GM12878 (cell line): Measurements from ENCODE around the gene ITGAL. TPM values are rescaled to one million over a fixed set of nuclear protein-coding genes. Genes with fewer than 3 reads are reported as not detected.

ENCODE experiments used
- ATAC-seq: fragments of 200-7000 bp; cut with Tn5 transposase; 3 replicates; pipeline ENCODE4 v1.9.1; 2020; ENCODE audit warnings: mild to moderate bottlenecking, moderate library complexity
- BruUV-seq: library from RNA; stranded (reverse); fragments of 400-500 nt; replicated peaks from 2 replicates; lab custom pipeline; 2021; lab: Mats Ljungman, UMichigan
- CTCF ChIA-PET: fragments of 300-600 bp; sonication (Branson Sonifier 250); formaldehyde crosslinking; extraction: SDS; loops from one replicate; lab custom pipeline; 2021; ENCODE audit warnings: inconsistent platforms; lab: Yijun Ruan, JAX
- POLR2A ChIA-PET: fragments of 350-600 bp; formaldehyde crosslinking; extraction: SDS; loops from one replicate; lab custom pipeline; 2021; ENCODE audit warnings: inconsistent platforms; lab: Charles Lee
- RAD21 ChIA-PET: fragments of 300-600 bp; sonication (Branson Sonifier 250); formaldehyde crosslinking; loops from one replicate; lab custom pipeline; 2023; ENCODE audit warnings: antibody characterized with exemption; ENCODE audit not compliant: unreplicated experiment; lab: Charles Lee
- SMC1A ChIA-PET: fragments of 300-600 bp; sonication (Branson Sonifier 250); formaldehyde crosslinking; loops from one replicate; lab custom pipeline; 2023; ENCODE audit not compliant: unreplicated experiment, uncharacterized antibody; lab: Charles Lee
- DNase-seq: peaks from one replicate; pipeline ENCODE4 v3.0.0-alpha.2; 2011; ENCODE audit warnings: low read depth, low spot score
- FAIRE-seq: peaks from 3 replicates; lab custom pipeline; 2011; peaks lifted over from hg19 to GRCh38; lab: Jason Lieb, UNC
- H2AFZ ChIP-seq: 2 replicates; pipeline ENCODE4 v1.6.0; 2011; ENCODE audit warnings: low read depth, low read length, control low read depth; ENCODE audit not compliant: control insufficient read depth
- H3K27ac ChIP-seq: 2 replicates; pipeline ENCODE4 v1.5.1; 2011; ENCODE audit warnings: control low read depth; ENCODE audit not compliant: control insufficient read depth, insufficient read depth
- H3K27me3 ChIP-seq, 2 experiments: replicated peaks in 1 of 2; 2 replicates each; pipeline versions ENCODE4 v1.6.0 to v1.6.1; 2011; ENCODE audit warnings: low read length in 1 of 2; ENCODE audit not compliant: control insufficient read depth in 2 of 2, insufficient read depth in 2 of 2
- H3K36me3 ChIP-seq, 2 experiments: 2 replicates each; pipeline ENCODE4 v1.5.1; 2011; ENCODE audit warnings: low read length in 1 of 2; ENCODE audit not compliant: control insufficient read depth in 2 of 2, insufficient read depth in 2 of 2
- H3K4me1 ChIP-seq: 2 replicates; pipeline ENCODE4 v1.6.1; 2011; ENCODE audit warnings: mild to moderate bottlenecking, low read length, moderate library complexity, mixed read lengths; ENCODE audit not compliant: control insufficient read depth, insufficient read depth
- H3K4me2 ChIP-seq: 2 replicates; pipeline ENCODE4 v1.6.0; 2011; ENCODE audit warnings: control low read depth; ENCODE audit not compliant: control insufficient read depth, insufficient read depth
- H3K4me3 ChIP-seq: fragments of 200-600 bp; sonication (generic); 2 replicates; pipeline ENCODE4 v1.5.1; 2016
- H3K79me2 ChIP-seq: 2 replicates; pipeline ENCODE4 v1.6.0; 2011; ENCODE audit warnings: low read length; ENCODE audit not compliant: control insufficient read depth, insufficient read depth
- H3K9ac ChIP-seq: 2 replicates; pipeline ENCODE4 v1.8.0; 2011; ENCODE audit warnings: low read length, control low read depth, mixed read lengths; ENCODE audit not compliant: control insufficient read depth, insufficient read depth
- H3K9me3 ChIP-seq: replicated peaks from 3 replicates; pipeline ENCODE4 v1.5.1; 2011; ENCODE audit warnings: mild to moderate bottlenecking, low read length; ENCODE audit not compliant: control insufficient read depth, insufficient read depth
- H4K20me1 ChIP-seq: 2 replicates; pipeline ENCODE4 v1.6.0; 2011; ENCODE audit not compliant: control insufficient read depth, insufficient read depth
- ASH2L ChIP-seq: fragments of 300-600, 200-600 bp; sonication (generic); IDR thresholded peaks from 2 replicates; pipeline ENCODE4 v1.6.1; 2017; ENCODE audit warnings: low read depth, mild to moderate bottlenecking, borderline replicate concordance
- CREB1 ChIP-seq: IDR thresholded peaks from 2 replicates; pipeline ENCODE4 v1.6.1; 2012; ENCODE audit warnings: low read depth, mild to moderate bottlenecking, inconsistent platforms
- CREM ChIP-seq: IDR thresholded peaks from 2 replicates; pipeline ENCODE4 v1.6.1; 2014; ENCODE audit warnings: antibody characterized with exemption, low read depth
- KAT2A ChIP-seq: conservative IDR thresholded peaks from 2 replicates; pipeline ENCODE4 v1.6.1; 2011; ENCODE audit warnings: low read depth, low read length; ENCODE audit not compliant: control insufficient read depth
- POLR2A ChIP-seq: IDR thresholded peaks from 2 replicates; pipeline ENCODE4 v1.6.1; 2011; ENCODE audit warnings: low read depth, mild to moderate bottlenecking, low read length
- POLR2AphosphoS5 ChIP-seq: IDR thresholded peaks from 2 replicates; pipeline ENCODE4 v1.6.1; 2011; ENCODE audit warnings: mild to moderate bottlenecking, low read length, inconsistent platforms
- RCOR1 ChIP-seq: conservative IDR thresholded peaks from 2 replicates; pipeline ENCODE4 v1.6.1; 2012; ENCODE audit warnings: low read depth, low read length, improper control_type of control experiment
- RELB ChIP-seq: fragments of 450-650 bp; IDR thresholded peaks from 2 replicates; pipeline ENCODE4 v1.6.1; 2017; ENCODE audit warnings: low read depth, mild to moderate bottlenecking, moderate library complexity
- TAF1 ChIP-seq: IDR thresholded peaks from 2 replicates; pipeline ENCODE4 v1.6.1; 2011; ENCODE audit warnings: mild to moderate bottlenecking, low read depth, low read length, borderline replicate concordance
- TARDBP ChIP-seq: IDR thresholded peaks from 2 replicates; pipeline ENCODE4 v1.6.1; 2016; ENCODE audit warnings: borderline replicate concordance
- TCF12 ChIP-seq: IDR thresholded peaks from 2 replicates; pipeline ENCODE4 v1.6.1; 2011; ENCODE audit warnings: low read depth, mild to moderate bottlenecking, low read length
- ZNF622 ChIP-seq: fragments of 450-650 bp; IDR thresholded peaks from 2 replicates; pipeline ENCODE4 v1.6.1; 2017; ENCODE audit warnings: mild to moderate bottlenecking, inconsistent platforms
- WGBS: methylation state at CpG from one replicate; pipeline ENCODE4 v1.1.6; 2016; ENCODE audit warnings: low lambda C conversion rate; ENCODE audit not compliant: insufficient replicate concordance, insufficient coverage; ENCODE audit errors: missing lambda C conversion rate; 5-methylcytosine and 5-hydroxymethylcytosine counted together
- in situ Hi-C: fragments of 300-500 bp; cut with MboI; formaldehyde crosslinking; loops from 9 replicates; pipeline ENCODE4 v1.14.3; 2018; ENCODE audit warnings: mixed read lengths
- intact Hi-C: fragments of 100-400 bp; cut with micrococcal nuclease; formaldehyde crosslinking; loops from one replicate; pipeline ENCODE4 v1.14.2; 2022; ENCODE audit not compliant: unreplicated experiment
- polyA plus RNA-seq, 11 experiments: library from polyadenylated mRNA; depleted of rRNA in 4 of 11; unstranded in 6 of 11; stranded (reverse) in 5 of 11; fragments of >200 nt; fragmentation: Nextera tagmentation in 4 of 11; fragmentation: Illumina TruSeq in 1 of 11; extraction: Ambion mirVana in 4 of 11; extraction: Trizol in 1 of 11; gene quantifications; 1 replicate in 1 of 11; 2 replicates in 10 of 11; pipeline versions ENCODE4 v1.2.1 to v1.2.3, GENCODE V29; 2011 to 2016; ENCODE audit warnings: inconsistent platforms in 2 of 11, missing spikeins in 2 of 11, low read depth in 1 of 11
- total RNA-seq, 4 experiments: library from RNA; depleted of rRNA in 3 of 4; stranded (reverse); fragments of >200 nt in 3 of 4; fragmentation: Illumina TruSeq in 1 of 4; extraction: Trizol in 1 of 4; gene quantifications; 2 replicates each; pipeline versions ENCODE4 v1.2.1 to v1.2.3, GENCODE V29; 2013 to 2021
- TF ChIP-seq, protein P1 (sequence below): fragments of 450-650 bp; IDR thresholded peaks from 2 replicates; pipeline ENCODE4 v1.6.1; 2014; ENCODE audit warnings: mild to moderate bottlenecking
- TF ChIP-seq, protein P2 (sequence below): fragments of 450-650 bp; IDR thresholded peaks from 2 replicates; pipeline ENCODE4 v1.6.1; 2017; ENCODE audit warnings: mild to moderate bottlenecking, moderate library complexity

ITGAL gene
- total and polyA plus RNA-seq, 10 of the 15 experiments (the other 5 are each of a cell fraction or from before 2014, with no cell fraction given), result 10.7 to 170 (median 96.9) TPM

GRCh38 chr16:30555315-30556124, 83.0 kb downstream of the ITGAL start (continued):
- no peak for TF ChIP-seq TCF12
- no peak for TF ChIP-seq RCOR1
- TF ChIP-seq KAT2A, result no peak
- TF ChIP-seq ZNF622, result no peak
- no peak for TF ChIP-seq RELB

GRCh38 chr16:30556125-30556473, 83.6 kb downstream of the ITGAL start:
- ChIA-PET CTCF (interaction anchor here (1.2 to 3.0 kb wide), 4 partner anchors 16 to 126 kb away, joined by 3 to 59 read pairs (median 8); partner anchors contain the start of genes DCTPP1 and ZNF747), SMC1A (interaction anchor here (1.3 to 2.8 kb wide), 3 partner anchors 12 to 21 kb away, joined by 4 to 47 read pairs (median 6); partner anchors contain the start of gene ZNF747), RAD21 (interaction anchor here (4.3 kb wide), 1 partner anchor 20 kb away, joined by 99 read pairs; the partner anchor contains the start of gene ZNF747), POLR2A (no interaction called here)
- no TSS peak for BruUV-seq
- Histone ChIP-seq H2AFZ (no peak overlapping the region), H3K36me3 (peaks cover 7 to 10% of the 10 kb centered on the region in 2 experiments; a peak in 3 of 4 replicates), H3K4me1 (no peaks in the 10 kb centered on the region), H3K9me3 (no peaks in the 10 kb centered on the region), H3K27ac (no peak overlapping the region), H3K4me3 (no peak overlapping the region), H3K79me2 (peaks cover 11% of the 10 kb centered on the region), H4K20me1 (no peaks in the 10 kb centered on the region), H3K27me3 (no peaks in the 10 kb centered on the region), H3K4me2 (no peak overlapping the region), H3K9ac (no peak overlapping the region)
- 94% methylated on average over 10 of the region's 10 CpGs for WGBS
- DNase-seq (no peak), FAIRE-seq (no peak), ATAC-seq (no peak)
- in situ Hi-C loops (no loop called here), intact Hi-C loops (no loop called here)
- TF ChIP-seq POLR2A, result no peak
- no peak for TF ChIP-seq TARDBP
- TF ChIP-seq RELB, result no peak
- no peak for TF ChIP-seq POLR2AphosphoS5
- TF ChIP-seq, protein P1, sequence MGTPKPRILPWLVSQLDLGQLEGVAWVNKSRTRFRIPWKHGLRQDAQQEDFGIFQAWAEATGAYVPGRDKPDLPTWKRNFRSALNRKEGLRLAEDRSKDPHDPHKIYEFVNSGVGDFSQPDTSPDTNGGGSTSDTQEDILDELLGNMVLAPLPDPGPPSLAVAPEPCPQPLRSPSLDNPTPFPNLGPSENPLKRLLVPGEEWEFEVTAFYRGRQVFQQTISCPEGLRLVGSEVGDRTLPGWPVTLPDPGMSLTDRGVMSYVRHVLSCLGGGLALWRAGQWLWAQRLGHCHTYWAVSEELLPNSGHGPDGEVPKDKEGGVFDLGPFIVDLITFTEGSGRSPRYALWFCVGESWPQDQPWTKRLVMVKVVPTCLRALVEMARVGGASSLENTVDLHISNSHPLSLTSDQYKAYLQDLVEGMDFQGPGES, result no peak
- TF ChIP-seq, protein P2, sequence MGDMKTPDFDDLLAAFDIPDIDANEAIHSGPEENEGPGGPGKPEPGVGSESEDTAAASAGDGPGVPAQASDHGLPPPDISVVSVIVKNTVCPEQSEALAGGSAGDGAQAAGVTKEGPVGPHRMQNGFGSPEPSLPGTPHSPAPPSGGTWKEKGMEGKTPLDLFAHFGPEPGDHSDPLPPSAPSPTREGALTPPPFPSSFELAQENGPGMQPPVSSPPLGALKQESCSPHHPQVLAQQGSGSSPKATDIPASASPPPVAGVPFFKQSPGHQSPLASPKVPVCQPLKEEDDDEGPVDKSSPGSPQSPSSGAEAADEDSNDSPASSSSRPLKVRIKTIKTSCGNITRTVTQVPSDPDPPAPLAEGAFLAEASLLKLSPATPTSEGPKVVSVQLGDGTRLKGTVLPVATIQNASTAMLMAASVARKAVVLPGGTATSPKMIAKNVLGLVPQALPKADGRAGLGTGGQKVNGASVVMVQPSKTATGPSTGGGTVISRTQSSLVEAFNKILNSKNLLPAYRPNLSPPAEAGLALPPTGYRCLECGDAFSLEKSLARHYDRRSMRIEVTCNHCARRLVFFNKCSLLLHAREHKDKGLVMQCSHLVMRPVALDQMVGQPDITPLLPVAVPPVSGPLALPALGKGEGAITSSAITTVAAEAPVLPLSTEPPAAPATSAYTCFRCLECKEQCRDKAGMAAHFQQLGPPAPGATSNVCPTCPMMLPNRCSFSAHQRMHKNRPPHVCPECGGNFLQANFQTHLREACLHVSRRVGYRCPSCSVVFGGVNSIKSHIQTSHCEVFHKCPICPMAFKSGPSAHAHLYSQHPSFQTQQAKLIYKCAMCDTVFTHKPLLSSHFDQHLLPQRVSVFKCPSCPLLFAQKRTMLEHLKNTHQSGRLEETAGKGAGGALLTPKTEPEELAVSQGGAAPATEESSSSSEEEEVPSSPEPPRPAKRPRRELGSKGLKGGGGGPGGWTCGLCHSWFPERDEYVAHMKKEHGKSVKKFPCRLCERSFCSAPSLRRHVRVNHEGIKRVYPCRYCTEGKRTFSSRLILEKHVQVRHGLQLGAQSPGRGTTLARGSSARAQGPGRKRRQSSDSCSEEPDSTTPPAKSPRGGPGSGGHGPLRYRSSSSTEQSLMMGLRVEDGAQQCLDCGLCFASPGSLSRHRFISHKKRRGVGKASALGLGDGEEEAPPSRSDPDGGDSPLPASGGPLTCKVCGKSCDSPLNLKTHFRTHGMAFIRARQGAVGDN, result no peak
- no peak for TF ChIP-seq ASH2L
- TF ChIP-seq CREM, result no peak
- no peak for TF ChIP-seq CREB1
- no peak for TF ChIP-seq TAF1
